ENCODE data around the gene TENT4B. TPM values are rescaled to one million over a fixed set of nuclear protein-coding genes. Genes with fewer than 3 reads are reported as not detected.

The TENT4B gene
- total RNA-seq, 2 experiments from 2014 or later: 5.8 to 8.8 TPM

DNA sequence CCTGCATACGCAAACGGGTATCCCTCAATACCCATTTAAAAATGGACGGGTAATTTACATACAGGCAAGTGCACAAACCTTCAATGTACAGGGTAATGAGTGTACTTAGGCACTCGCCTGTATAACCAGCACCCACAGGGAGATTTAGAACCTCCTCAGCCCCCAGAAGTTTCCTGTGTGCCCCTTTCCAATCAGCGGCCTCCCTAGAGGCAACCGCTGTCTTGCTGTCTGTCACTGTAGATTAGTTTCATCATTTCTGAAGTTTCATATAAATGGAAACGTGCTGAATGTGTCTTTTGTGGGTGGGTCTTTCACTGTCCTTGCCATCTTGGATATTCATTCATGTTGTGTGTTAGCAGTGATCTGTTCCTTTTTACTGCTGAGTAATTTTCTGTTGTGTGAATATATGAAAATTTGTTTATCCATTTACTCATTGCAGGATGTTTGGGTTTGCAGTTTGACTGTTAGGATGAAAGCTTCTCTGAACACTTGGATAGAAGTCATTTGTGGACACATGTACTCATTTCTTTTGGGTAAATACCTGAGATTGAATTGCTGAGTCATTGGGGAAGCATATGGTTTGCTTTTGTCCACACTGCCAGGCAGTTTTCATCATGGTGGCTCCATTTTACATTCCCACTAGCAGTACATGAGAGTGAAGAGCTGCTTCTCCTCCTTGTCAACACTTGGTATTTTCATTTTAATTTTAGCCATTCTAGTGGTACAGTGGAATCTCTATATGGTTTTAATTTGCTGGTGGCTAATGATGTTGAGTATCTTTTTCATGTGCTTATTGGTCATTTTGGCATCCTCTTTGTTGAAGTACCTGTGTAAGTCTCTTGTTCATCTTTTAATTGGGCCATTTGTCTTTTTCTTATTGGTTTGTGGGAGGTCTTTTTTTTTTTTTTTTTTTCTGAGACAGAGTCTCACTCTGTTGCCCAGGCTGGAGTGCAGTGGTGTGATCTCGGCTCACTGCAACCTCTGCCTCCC, 111.1 kb downstream of the TENT4B start:
- H2AFZ ChIP-seq (ENCODE audit: low read length): no peak overlapping the region
- ChIA-PET POLR2A (no interaction called here), CTCF (ENCODE audit: unreplicated experiment) (interaction anchor here (1.0 to 2.4 kb wide), 2 partner anchors 11 to 17 kb away, joined by 4 to 16 read pairs; no protein-coding TSS in a partner anchor)
- intact Hi-C loops (cut with micrococcal nuclease; ENCODE audit: unreplicated experiment): no loop called here
- TF ChIP-seq EZH2phosphoT487 (IDR thresholded peaks at IDR 0.05; ENCODE audit: borderline replicate concordance, low read depth, low read length): no peak
- TF ChIP-seq, protein P1, sequence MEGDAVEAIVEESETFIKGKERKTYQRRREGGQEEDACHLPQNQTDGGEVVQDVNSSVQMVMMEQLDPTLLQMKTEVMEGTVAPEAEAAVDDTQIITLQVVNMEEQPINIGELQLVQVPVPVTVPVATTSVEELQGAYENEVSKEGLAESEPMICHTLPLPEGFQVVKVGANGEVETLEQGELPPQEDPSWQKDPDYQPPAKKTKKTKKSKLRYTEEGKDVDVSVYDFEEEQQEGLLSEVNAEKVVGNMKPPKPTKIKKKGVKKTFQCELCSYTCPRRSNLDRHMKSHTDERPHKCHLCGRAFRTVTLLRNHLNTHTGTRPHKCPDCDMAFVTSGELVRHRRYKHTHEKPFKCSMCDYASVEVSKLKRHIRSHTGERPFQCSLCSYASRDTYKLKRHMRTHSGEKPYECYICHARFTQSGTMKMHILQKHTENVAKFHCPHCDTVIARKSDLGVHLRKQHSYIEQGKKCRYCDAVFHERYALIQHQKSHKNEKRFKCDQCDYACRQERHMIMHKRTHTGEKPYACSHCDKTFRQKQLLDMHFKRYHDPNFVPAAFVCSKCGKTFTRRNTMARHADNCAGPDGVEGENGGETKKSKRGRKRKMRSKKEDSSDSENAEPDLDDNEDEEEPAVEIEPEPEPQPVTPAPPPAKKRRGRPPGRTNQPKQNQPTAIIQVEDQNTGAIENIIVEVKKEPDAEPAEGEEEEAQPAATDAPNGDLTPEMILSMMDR (conservative IDR thresholded peaks at IDR 0.05; ENCODE audit: low read length): no peak
- no peaks in the 10 kb centered on the region for H4K20me1 ChIP-seq (ENCODE audit: insufficient read depth, low read length)
- no peaks in the 10 kb centered on the region for H3K36me3 ChIP-seq (ENCODE audit: insufficient read depth, low read length)
- no peak for DNase-seq (ENCODE audit: low spot score)
- no peak overlapping the region for H3K27ac ChIP-seq (ENCODE audit: low read depth, low read length, poor library complexity, severe bottlenecking)
- H3K79me2 ChIP-seq (ENCODE audit: insufficient read depth, low read depth, low read length): peaks cover 21% of the 10 kb centered on the region; the same call in 1 of the 2 replicates
- peaks cover 46% of the 10 kb centered on the region for H3K4me1 ChIP-seq (ENCODE audit: insufficient read depth, low read length, poor library complexity, severe bottlenecking)
- no peaks in the 10 kb centered on the region for H3K9me2 ChIP-seq (ENCODE audit: insufficient read depth, low read length)
- BruUV-seq (replicated peaks): no TSS peak
- H3K4me2 ChIP-seq (ENCODE audit: low read length): no peak overlapping the region
- no peaks in the 10 kb centered on the region for H3K9me3 ChIP-seq (ENCODE audit: low read length)
- H3K4me3 ChIP-seq (ENCODE audit: low read depth, low read length, poor library complexity, severe bottlenecking): no peak overlapping the region

- BruUV-seq (replicated peaks): no TSS peak
- Histone ChIP-seq H2AFZ (ENCODE audit: low read length) (peak overlapping the region; percentile 89; the same call in 1 of the 2 replicates), H3K4me3 (ENCODE audit: low read depth, low read length, poor library complexity, severe bottlenecking) (no peak overlapping the region), H3K4me2 (ENCODE audit: low read length) (peak overlapping the region; percentile 96), H3K9me3 (ENCODE audit: low read length) (no peaks in the 10 kb centered on the region), H4K20me1 (ENCODE audit: insufficient read depth, low read length) (no peaks in the 10 kb centered on the region), H3K36me3 (ENCODE audit: insufficient read depth, low read length) (no peaks in the 10 kb centered on the region), H3K79me2 (ENCODE audit: insufficient read depth, low read depth, low read length) (peaks cover 21% of the 10 kb centered on the region; the same call in 1 of the 2 replicates), H3K9me2 (ENCODE audit: insufficient read depth, low read length) (no peaks in the 10 kb centered on the region), H3K27ac (ENCODE audit: low read depth, low read length, poor library complexity, severe bottlenecking) (no peak overlapping the region), H3K4me1 (ENCODE audit: insufficient read depth, low read length, poor library complexity, severe bottlenecking) (peaks cover 54% of the 10 kb centered on the region)
- TF ChIP-seq, protein P1 (conservative IDR thresholded peaks at IDR 0.05; ENCODE audit: low read length): peak; percentile 80
- TF ChIP-seq EZH2phosphoT487 (IDR thresholded peaks at IDR 0.05; ENCODE audit: borderline replicate concordance, low read depth, low read length): no peak
- intact Hi-C loops (cut with micrococcal nuclease; ENCODE audit: unreplicated experiment): loop anchor here (1.0 kb wide), 2 partner anchors 17 to 90 kb away; no protein-coding TSS in a partner anchor
- ChIA-PET POLR2A (interaction anchor here (0.8 to 1.6 kb wide), 5 partner anchors 9 to 21 kb away, joined by 3 to 5 read pairs (median 3); no protein-coding TSS in a partner anchor), CTCF (ENCODE audit: unreplicated experiment) (interaction anchor here (0.6 to 2.4 kb wide), 6 partner anchors 10 to 863 kb away, joined by 3 to 16 read pairs (median 4); no protein-coding TSS in a partner anchor)
- DNase-seq (ENCODE audit: low spot score): peak; percentile 72
Observed at GRCh38 chr16:50265260-50265659, 112.2 kb downstream of the TENT4B start.
